OCI-LY1 (cell line): Measurements from ENCODE around the gene CHODL.

Experiments used
- EZH2 ChIP-seq: fragments of 200-600 bp; sonication (generic), shearing (Covaris generic); IDR thresholded peaks from 2 replicates; pipeline ENCODE4 v1.8.0; 2017; ENCODE audit warnings: borderline replicate concordance, mixed run types, mild to moderate bottlenecking, antibody characterized with exemption, low read length, moderate library complexity, mixed read lengths
- TF ChIP-seq, protein P1 (sequence below): fragments of 200-600 bp; sonication (generic), shearing (Covaris generic); IDR thresholded peaks from 2 replicates; pipeline ENCODE4 v1.5.1; 2017; ENCODE audit warnings: mild to moderate bottlenecking, antibody characterized with exemption, low read length, moderate library complexity, mixed read lengths

DNA sequence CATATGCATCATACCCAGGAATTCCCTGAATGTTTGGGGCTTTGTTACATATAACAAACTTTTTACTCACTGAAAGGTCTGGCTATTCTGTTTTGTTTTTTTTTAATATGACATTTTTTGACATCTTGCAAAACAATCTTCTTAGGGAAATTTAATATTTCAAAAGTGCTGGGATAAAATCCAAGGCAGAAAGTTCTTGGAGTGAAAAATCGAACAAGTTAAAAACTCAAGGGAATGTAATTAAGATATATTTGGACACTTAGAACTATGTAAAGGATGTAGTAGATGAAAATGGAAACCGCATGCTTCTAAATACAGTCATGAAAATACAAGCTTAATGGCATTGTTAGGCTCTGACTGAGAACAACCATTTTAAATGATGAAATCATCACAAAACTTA is 8.6 kb downstream of the CHODL start:
- TF ChIP-seq, protein P1, sequence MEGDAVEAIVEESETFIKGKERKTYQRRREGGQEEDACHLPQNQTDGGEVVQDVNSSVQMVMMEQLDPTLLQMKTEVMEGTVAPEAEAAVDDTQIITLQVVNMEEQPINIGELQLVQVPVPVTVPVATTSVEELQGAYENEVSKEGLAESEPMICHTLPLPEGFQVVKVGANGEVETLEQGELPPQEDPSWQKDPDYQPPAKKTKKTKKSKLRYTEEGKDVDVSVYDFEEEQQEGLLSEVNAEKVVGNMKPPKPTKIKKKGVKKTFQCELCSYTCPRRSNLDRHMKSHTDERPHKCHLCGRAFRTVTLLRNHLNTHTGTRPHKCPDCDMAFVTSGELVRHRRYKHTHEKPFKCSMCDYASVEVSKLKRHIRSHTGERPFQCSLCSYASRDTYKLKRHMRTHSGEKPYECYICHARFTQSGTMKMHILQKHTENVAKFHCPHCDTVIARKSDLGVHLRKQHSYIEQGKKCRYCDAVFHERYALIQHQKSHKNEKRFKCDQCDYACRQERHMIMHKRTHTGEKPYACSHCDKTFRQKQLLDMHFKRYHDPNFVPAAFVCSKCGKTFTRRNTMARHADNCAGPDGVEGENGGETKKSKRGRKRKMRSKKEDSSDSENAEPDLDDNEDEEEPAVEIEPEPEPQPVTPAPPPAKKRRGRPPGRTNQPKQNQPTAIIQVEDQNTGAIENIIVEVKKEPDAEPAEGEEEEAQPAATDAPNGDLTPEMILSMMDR, result no peak
- no peak for TF ChIP-seq EZH2
